ENCODE data around the gene GPR108. TPM values are rescaled to one million over a fixed set of nuclear protein-coding genes. Genes with fewer than 3 reads are reported as not detected.
"Not testable (repeated sequence)": the region's sequence is repeated elsewhere in the genome, so short reads cannot be mapped to it uniquely, and the experiment has no call there.

The GPR108 gene
- total RNA-seq, 1 donor from 2014 or later: 45.4 TPM

DNA sequence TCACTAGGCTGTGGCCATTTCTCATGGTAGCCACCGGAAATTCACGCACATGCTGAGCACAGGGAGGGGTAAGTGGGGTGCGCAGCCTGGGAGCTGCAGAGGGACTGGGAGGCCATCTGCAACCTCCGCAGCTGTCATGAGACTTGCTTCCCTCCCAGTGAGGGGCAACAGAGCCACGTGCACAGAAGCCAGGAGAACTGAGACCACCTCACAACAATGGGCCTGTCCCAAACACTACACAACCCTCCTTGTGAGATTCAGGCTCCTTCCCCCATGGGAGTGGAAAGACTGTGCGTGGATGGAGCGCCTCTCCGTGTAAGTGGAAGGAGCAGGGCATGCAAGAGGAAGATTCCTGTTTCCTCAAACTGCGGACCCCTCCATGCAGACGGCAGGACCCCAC is 25.8 kb downstream of the GPR108 start:
- no peaks in the 10 kb centered on the region for H3K36me3 Mint-ChIP-seq (ENCODE audit: unreplicated experiment)
- DNase-seq (ENCODE audit: extremely low spot score, unreplicated experiment): no peak
- H3K4me1 Mint-ChIP-seq (ENCODE audit: unreplicated experiment): no peaks in the 10 kb centered on the region
- no peak overlapping the region for H3K4me3 Mint-ChIP-seq (ENCODE audit: unreplicated experiment)
- H3K27ac Mint-ChIP-seq (ENCODE audit: unreplicated experiment): no peak overlapping the region
- no peaks in the 10 kb centered on the region for H3K9me3 Mint-ChIP-seq (ENCODE audit: unreplicated experiment)
- peaks cover 28% of the 10 kb centered on the region for H3K27me3 Mint-ChIP-seq (ENCODE audit: unreplicated experiment)
- TF ChIP-seq, protein P1, sequence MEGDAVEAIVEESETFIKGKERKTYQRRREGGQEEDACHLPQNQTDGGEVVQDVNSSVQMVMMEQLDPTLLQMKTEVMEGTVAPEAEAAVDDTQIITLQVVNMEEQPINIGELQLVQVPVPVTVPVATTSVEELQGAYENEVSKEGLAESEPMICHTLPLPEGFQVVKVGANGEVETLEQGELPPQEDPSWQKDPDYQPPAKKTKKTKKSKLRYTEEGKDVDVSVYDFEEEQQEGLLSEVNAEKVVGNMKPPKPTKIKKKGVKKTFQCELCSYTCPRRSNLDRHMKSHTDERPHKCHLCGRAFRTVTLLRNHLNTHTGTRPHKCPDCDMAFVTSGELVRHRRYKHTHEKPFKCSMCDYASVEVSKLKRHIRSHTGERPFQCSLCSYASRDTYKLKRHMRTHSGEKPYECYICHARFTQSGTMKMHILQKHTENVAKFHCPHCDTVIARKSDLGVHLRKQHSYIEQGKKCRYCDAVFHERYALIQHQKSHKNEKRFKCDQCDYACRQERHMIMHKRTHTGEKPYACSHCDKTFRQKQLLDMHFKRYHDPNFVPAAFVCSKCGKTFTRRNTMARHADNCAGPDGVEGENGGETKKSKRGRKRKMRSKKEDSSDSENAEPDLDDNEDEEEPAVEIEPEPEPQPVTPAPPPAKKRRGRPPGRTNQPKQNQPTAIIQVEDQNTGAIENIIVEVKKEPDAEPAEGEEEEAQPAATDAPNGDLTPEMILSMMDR (IDR thresholded peaks at IDR 0.05): no peak

DNA sequence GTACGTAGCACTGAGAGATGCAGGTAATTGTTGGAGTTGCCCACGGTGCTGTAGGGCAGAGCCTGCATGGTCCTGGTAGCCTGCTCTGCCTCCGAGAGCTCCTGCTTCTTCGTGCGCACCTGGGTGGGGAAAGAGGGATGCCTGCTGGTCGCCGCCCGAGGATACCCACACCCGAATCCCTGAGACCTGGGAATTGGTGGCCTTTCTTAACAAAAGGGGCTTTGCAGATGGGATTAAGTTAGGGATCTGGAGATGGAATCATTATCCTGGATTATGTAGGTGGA is 26.4 kb downstream of the GPR108 start:
- Mint-ChIP-seq H3K4me1 (ENCODE audit: unreplicated experiment) (no peaks in the 10 kb centered on the region), H3K27ac (ENCODE audit: unreplicated experiment) (no peak overlapping the region), H3K36me3 (ENCODE audit: unreplicated experiment) (no peaks in the 10 kb centered on the region), H3K4me3 (ENCODE audit: unreplicated experiment) (no peak overlapping the region), H3K27me3 (ENCODE audit: unreplicated experiment) (peaks cover 25% of the 10 kb centered on the region), H3K9me3 (ENCODE audit: unreplicated experiment) (no peaks in the 10 kb centered on the region)
- TF ChIP-seq, protein P1 (IDR thresholded peaks at IDR 0.05): no peak
- no peak for DNase-seq (ENCODE audit: extremely low spot score, unreplicated experiment)

DNA sequence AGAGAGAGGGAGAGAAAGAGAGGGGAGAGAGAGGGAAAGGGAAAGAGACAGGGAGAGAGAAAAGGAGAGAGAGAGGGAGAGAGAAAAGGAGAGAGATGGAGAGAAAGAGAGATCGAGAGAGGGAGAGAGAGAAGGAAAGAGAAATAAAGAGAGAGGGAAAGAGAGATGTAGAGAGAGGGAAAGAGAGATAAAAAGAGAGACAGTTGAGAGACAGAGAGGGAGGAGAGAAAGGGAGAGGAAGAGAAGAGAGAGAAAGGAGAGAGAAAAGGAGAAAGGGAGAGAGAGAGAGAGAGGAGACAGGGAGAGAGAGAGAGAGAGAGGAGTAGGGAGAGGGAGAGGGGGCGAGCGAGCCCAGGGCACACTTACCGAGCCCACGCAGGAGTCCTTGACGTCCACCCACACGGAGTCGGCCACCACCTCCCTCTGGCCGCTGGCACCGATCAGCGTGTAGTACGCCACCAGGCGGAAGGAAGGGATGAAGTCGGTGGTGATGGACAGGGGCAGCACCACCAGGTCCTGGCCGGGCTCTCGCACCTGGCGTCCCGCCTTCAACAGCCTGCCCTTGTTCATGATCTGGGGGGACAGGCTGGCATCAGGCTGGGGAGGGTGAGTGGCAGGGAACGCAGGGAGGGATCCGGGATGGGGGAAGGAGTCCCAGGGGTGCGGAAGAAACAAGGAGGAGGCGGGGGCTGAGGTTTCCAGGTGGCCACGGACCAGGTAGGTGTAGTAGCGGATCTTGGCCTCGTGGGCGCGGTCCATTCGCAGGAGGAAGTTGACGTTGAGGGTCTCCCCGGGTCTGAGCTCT is 26.9 kb downstream of the GPR108 start:
- Mint-ChIP-seq H3K36me3 (ENCODE audit: unreplicated experiment) (no peaks in the 10 kb centered on the region), H3K4me1 (ENCODE audit: unreplicated experiment) (no peaks in the 10 kb centered on the region), H3K4me3 (ENCODE audit: unreplicated experiment) (no peak overlapping the region), H3K27me3 (ENCODE audit: unreplicated experiment) (peaks cover 25% of the 10 kb centered on the region), H3K27ac (ENCODE audit: unreplicated experiment) (no peak overlapping the region), H3K9me3 (ENCODE audit: unreplicated experiment) (no peaks in the 10 kb centered on the region)
- TF ChIP-seq, protein P1 (IDR thresholded peaks at IDR 0.05): no peak
- DNase-seq (ENCODE audit: extremely low spot score, unreplicated experiment): no peak

DNA sequence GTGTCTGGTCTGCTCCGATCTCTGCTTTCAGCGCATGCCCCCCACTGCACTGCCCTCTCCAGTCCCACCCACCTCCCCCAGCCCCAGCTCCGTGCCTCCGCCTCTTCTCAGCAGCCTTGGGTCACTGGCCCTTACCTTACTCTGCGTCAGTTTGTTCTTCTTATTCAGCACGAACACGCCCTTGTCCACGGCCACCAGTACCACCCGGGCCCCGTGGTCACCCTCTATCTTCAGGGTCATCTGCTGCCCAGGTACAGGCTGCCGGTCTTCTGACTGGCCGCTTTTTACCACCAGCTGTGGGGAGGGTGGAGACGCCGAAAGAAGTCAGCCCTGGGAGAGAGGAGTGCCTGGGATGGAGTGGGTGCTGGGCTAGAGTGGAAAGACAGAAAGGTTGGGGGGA is 27.8 kb downstream of the GPR108 start:
- Mint-ChIP-seq H3K4me3 (ENCODE audit: unreplicated experiment) (no peak overlapping the region), H3K27me3 (ENCODE audit: unreplicated experiment) (peaks cover 25% of the 10 kb centered on the region), H3K9me3 (ENCODE audit: unreplicated experiment) (no peaks in the 10 kb centered on the region), H3K27ac (ENCODE audit: unreplicated experiment) (no peak overlapping the region), H3K4me1 (ENCODE audit: unreplicated experiment) (no peaks in the 10 kb centered on the region), H3K36me3 (ENCODE audit: unreplicated experiment) (no peaks in the 10 kb centered on the region)
- TF ChIP-seq, protein P1 (IDR thresholded peaks at IDR 0.05): no peak
- no peak for DNase-seq (ENCODE audit: extremely low spot score, unreplicated experiment)

DNA sequence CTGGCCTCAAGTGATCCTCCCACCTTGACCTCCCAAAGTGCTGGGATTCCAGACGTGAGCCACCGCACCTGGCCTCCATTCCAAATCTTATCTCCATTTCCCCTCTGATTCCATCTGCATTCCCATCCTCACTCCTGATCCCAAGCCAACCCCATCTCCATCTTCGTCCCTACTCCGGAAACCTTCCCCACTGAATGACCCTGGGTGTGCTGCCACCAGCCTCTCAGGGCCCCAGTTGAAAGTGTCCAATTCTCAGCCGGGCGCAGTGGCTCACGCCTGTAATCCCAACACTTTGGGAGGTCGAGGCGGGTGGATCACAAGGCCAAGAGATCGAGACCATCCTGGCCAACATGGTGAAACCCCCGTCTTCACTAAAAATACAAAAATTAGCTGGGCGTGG is 28.5 kb downstream of the GPR108 start:
- H3K27ac Mint-ChIP-seq (ENCODE audit: unreplicated experiment); H3K4me1 Mint-ChIP-seq (ENCODE audit: unreplicated experiment); H3K9me3 Mint-ChIP-seq (ENCODE audit: unreplicated experiment); H3K36me3 Mint-ChIP-seq (ENCODE audit: unreplicated experiment); DNase-seq (ENCODE audit: extremely low spot score, unreplicated experiment); H3K4me3 Mint-ChIP-seq (ENCODE audit: unreplicated experiment): not testable (repeated sequence)
- H3K27me3 Mint-ChIP-seq (ENCODE audit: unreplicated experiment): peaks cover 25% of the 10 kb centered on the region
